ENCODE measurements around the gene TRIM39.
"Not testable (repeated sequence)": the region's sequence is repeated elsewhere in the genome, so short reads cannot be mapped to it uniquely, and the experiment has no call there.

The TRIM39 gene

GRCh38 chr6:30369280-30369679 is 42.6 kb downstream of the TRIM39 start:
- DNase-seq, result not testable (repeated sequence)

DNA sequence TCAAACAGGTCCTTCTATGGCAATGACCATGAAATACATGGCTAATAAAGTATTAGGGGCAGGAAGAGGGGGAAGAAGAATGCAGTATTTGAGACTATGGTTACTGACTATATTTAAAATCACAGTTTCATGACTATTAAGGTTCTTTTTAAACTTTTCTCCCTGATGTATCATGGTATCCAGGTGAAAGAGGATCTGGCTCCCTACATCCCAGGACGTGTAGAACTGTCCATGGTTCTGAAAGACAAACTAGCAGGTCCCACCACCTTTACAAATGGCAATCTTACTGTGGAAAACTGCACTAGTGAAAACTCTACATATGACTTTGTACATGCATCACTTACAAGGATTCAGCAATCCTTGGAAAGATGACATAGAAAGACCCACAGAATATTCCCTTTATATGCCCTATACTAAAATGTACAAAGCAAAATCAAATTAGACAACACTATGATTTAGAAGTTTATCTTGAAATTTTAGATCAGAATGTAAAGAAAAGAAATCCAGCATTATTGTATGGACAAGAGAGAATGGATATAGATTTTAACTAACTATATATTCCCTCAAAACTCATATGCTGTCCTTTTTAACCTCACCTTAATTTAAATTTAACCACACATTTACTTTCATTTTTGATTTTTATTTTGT is 51.7 kb downstream of the TRIM39 start:
- no peak for DNase-seq

- no peak for DNase-seq
Measured at GRCh38 chr6:30380464-30380863, 53.7 kb downstream of the TRIM39 start.

GRCh38 chr6:30386166-30386565 is 59.4 kb downstream of the TRIM39 start:
- no peak for DNase-seq

- no peak for DNase-seq
Measured at GRCh38 chr6:30391240-30391639, 64.5 kb downstream of the TRIM39 start.
